Measurements from ENCODE around the gene SLC25A1. TPM values are rescaled to one million over a fixed set of nuclear protein-coding genes. Genes with fewer than 3 reads are reported as not detected.

SLC25A1 gene
- total RNA-seq, 1 experiment from 2014 or later, result 201 TPM

DNA sequence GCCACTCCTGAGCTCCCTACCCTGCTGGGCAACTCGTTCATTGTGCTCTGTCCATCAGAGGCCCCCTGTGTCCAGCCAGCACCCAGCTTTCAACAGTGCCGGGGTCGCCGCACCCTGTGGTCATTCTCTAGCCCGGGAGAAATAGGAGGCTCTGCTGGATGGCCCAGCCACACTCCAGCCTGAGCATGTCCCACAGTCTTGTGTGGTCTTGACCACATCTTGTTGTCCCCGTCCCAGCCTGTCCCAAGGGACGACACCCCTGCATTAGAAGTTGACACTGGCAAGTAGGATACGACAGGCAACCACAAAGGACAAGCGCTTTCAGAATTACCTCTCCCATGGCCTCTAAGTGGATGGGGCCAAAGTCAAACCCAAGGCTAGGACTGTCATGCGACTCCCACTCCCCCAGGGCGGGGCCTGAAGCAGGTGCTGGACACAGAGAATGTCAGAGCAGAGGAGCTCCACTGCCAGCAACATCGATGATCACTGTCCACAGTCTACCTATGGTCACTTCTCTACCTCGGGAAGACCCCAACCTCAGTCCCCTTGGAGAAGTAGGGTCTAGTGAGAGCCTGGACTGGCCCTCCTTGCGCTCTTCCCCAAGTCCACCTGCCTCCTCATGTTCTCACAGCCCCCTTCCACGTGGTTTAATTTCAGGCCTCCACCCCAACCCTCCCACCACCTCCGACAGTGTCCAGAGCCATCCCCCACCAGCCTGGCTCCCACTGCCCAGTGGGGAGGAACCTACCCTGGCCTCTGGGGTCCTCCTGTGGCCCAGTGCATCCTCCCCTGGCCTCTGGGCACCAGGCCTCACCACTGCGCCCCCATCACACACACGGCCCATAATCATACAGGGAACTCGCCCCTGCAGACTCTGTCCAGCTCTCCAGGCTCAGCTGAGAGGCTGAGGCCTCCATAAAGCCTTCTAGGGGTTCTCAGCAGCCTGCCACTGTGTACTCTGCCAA, 51.9 kb downstream of the SLC25A1 start (continued):
- TF ChIP-seq ZNF232 (CRISPR knock-in tag; IDR thresholded peaks at IDR 0.05) (no peak), GRHL2 (CRISPR knock-in tag; IDR thresholded peaks at IDR 0.05; ENCODE audit: insufficient replicate concordance, severe bottlenecking) (no peak), NFE2L1 (CRISPR knock-in tag; IDR thresholded peaks at IDR 0.05) (no peak), CBFB (CRISPR knock-in tag; IDR thresholded peaks at IDR 0.05; ENCODE audit: low read depth) (no peak), TP53 (CRISPR knock-in tag; IDR thresholded peaks at IDR 0.05) (no peak), ESRRA (CRISPR knock-in tag; IDR thresholded peaks at IDR 0.05; ENCODE audit: borderline replicate concordance) (no peak), SMAD3 (CRISPR knock-in tag; IDR thresholded peaks at IDR 0.05; ENCODE audit: borderline replicate concordance) (no peak), ELF4 (CRISPR knock-in tag; IDR thresholded peaks at IDR 0.05; ENCODE audit: low read depth) (no peak), SMAD4 (CRISPR knock-in tag; IDR thresholded peaks at IDR 0.05) (no peak)
- TF ChIP-seq, protein P1, sequence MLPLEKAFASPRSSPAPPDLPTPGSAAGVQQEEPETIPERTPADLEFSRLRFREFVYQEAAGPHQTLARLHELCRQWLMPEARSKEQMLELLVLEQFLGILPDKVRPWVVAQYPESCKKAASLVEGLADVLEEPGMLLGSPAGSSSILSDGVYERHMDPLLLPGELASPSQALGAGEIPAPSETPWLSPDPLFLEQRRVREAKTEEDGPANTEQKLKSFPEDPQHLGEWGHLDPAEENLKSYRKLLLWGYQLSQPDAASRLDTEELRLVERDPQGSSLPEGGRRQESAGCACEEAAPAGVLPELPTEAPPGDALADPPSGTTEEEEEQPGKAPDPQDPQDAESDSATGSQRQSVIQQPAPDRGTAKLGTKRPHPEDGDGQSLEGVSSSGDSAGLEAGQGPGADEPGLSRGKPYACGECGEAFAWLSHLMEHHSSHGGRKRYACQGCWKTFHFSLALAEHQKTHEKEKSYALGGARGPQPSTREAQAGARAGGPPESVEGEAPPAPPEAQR (CRISPR knock-in tag; IDR thresholded peaks at IDR 0.05), result no peak
- TF ChIP-seq, protein P2, sequence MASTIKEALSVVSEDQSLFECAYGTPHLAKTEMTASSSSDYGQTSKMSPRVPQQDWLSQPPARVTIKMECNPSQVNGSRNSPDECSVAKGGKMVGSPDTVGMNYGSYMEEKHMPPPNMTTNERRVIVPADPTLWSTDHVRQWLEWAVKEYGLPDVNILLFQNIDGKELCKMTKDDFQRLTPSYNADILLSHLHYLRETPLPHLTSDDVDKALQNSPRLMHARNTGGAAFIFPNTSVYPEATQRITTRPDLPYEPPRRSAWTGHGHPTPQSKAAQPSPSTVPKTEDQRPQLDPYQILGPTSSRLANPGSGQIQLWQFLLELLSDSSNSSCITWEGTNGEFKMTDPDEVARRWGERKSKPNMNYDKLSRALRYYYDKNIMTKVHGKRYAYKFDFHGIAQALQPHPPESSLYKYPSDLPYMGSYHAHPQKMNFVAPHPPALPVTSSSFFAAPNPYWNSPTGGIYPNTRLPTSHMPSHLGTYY (CRISPR knock-in tag; IDR thresholded peaks at IDR 0.05), result no peak

Other genes starting within 250 kb of the SLC25A1 start
- 42.6 to 97.3 TPM (median 56.1 TPM) in 3 replicates for gene PRODH, start 242.4 kb downstream of the SLC25A1 start, total RNA-seq (2021)
- 56.8 to 64.2 TPM (median 60.3 TPM) in 3 replicates for gene DGCR2, start 56.3 kb downstream of the SLC25A1 start, total RNA-seq (2021)
- gene TSSK2, start 47.4 kb downstream of the SLC25A1 start, total RNA-seq (2021), result not detected in 3 replicates
- gene ESS2, start 34.1 kb downstream of the SLC25A1 start, total RNA-seq (2021), result 18.0 to 19.3 TPM (median 18.3 TPM) in 3 replicates
- 0.44 to 0.68 TPM in 2 of 3 replicates, not detected in the other for gene GSC2, start 28.4 kb downstream of the SLC25A1 start, total RNA-seq (2021)
- 15.5 to 19.3 TPM (median 16.9 TPM) in 3 replicates for gene CLTCL1, start 113.0 kb upstream of the SLC25A1 start, total RNA-seq (2021)